Mammary epithelial cell (primary cell): ENCODE data around the gene NGB.

Source experiments
- EZH2 ChIP-seq: IDR thresholded peaks from 2 replicates; pipeline ENCODE4 v1.6.1; 2012; ENCODE audit warnings: low read length, inconsistent platforms, borderline replicate concordance
- TF ChIP-seq, protein P1 (sequence below), 2 donors: IDR thresholded peaks in 1 of 2; conservative IDR thresholded peaks in 1 of 2; 2 replicates each; pipeline ENCODE4 v1.5.1; 2011 to 2012; ENCODE audit warnings: inconsistent platforms in 2 of 2, low read length in 2 of 2, mild to moderate bottlenecking in 2 of 2, control low read depth in 1 of 2, low read depth in 1 of 2; ENCODE audit not compliant: insufficient read depth in 1 of 2; ENCODE audit errors: extremely low read depth in 1 of 2

DNA sequence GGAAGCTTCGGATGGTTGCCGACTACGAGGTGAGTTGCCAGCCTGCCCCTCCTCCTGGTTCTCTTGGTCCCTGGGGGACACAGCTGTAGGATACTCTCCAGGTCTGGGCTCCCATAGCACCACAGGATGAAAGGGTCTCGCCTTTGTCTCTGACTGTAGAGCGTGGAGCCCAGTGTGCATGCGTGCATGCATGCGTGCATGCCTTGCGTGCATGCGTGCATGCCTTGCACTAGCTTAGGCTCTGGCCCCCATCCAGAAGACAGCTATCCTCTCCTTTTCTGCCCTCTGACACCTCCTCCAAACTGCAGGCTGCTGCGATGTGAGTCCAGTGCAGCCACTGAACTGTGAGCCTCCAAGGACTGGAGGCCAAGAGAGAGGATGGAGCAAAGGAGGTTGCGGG is 19.1 kb downstream of the NGB start:
- no peak for TF ChIP-seq EZH2
- TF ChIP-seq, protein P1, sequence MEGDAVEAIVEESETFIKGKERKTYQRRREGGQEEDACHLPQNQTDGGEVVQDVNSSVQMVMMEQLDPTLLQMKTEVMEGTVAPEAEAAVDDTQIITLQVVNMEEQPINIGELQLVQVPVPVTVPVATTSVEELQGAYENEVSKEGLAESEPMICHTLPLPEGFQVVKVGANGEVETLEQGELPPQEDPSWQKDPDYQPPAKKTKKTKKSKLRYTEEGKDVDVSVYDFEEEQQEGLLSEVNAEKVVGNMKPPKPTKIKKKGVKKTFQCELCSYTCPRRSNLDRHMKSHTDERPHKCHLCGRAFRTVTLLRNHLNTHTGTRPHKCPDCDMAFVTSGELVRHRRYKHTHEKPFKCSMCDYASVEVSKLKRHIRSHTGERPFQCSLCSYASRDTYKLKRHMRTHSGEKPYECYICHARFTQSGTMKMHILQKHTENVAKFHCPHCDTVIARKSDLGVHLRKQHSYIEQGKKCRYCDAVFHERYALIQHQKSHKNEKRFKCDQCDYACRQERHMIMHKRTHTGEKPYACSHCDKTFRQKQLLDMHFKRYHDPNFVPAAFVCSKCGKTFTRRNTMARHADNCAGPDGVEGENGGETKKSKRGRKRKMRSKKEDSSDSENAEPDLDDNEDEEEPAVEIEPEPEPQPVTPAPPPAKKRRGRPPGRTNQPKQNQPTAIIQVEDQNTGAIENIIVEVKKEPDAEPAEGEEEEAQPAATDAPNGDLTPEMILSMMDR (conservative IDR thresholded peaks at IDR 0.05 in 1 of 2, IDR thresholded peaks at IDR 0.05 in 1 of 2; ENCODE audit: extremely low read depth in 1 of 2, insufficient read depth in 1 of 2, low read depth in 1 of 2, low read length in 2 of 2), result no peak
